ENCODE measurements around the gene CEP350.

DNA sequence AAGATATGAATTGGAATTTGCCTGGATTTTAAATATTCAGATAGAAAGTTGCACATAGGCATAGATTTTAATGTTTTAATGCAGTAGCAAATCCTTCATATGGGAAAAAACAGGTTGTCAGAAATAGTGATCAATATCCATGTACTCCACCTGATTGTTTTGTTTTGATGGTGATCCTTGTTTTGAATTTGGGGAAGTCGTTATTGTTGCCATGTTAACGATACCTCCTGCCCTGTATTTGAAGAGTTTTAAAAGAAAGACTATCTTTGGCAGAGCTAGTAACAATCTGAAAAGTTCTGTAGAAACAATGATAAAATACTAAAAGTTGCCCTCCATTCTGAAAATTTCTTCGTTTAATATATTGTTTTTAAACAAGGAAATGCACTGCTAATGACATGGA lies 1.1 kb downstream of the CEP350 start:
- TF ChIP-seq, protein P1, sequence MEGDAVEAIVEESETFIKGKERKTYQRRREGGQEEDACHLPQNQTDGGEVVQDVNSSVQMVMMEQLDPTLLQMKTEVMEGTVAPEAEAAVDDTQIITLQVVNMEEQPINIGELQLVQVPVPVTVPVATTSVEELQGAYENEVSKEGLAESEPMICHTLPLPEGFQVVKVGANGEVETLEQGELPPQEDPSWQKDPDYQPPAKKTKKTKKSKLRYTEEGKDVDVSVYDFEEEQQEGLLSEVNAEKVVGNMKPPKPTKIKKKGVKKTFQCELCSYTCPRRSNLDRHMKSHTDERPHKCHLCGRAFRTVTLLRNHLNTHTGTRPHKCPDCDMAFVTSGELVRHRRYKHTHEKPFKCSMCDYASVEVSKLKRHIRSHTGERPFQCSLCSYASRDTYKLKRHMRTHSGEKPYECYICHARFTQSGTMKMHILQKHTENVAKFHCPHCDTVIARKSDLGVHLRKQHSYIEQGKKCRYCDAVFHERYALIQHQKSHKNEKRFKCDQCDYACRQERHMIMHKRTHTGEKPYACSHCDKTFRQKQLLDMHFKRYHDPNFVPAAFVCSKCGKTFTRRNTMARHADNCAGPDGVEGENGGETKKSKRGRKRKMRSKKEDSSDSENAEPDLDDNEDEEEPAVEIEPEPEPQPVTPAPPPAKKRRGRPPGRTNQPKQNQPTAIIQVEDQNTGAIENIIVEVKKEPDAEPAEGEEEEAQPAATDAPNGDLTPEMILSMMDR (IDR thresholded peaks at IDR 0.05): peak in 1 of 5 experiments; percentile 3
- TF ChIP-seq POLR2A (IDR thresholded peaks at IDR 0.05): no peak

Measured in transverse colon (tissue), 3 donors.